Left colon (tissue), 2 donors: ENCODE results near the gene FURIN. TPM values are rescaled to one million over a fixed set of nuclear protein-coding genes. Genes with fewer than 3 reads are reported as not detected.
A peak's percentile ranks its signal among the peaks of the same experiment; 100 is the strongest.
"Not testable (repeated sequence)": the region's sequence is repeated elsewhere in the genome, so short reads cannot be mapped to it uniquely, and the experiment has no call there.

Experiments
- ATAC-seq: fragments of 200-7000 bp; cut with Tn5 transposase; one replicate; pipeline ENCODE4 v1.9.1; 2020; ENCODE audit warnings: mild to moderate bottlenecking, moderate library complexity
- DNase-seq, 2 donors: peaks; one replicate each; pipeline ENCODE4 v3.0.0-alpha.2; 2020
- intact Hi-C, 2 donors: fragments of 100-400 bp; cut with DNase I in 1 of 2; cut with micrococcal nuclease in 1 of 2; formaldehyde crosslinking; loops; one replicate each; pipeline versions ENCODE4 v1.11.2 to v1.14.0; 2022; cut with DNase I, micrococcal nuclease
- total RNA-seq, 2 donors: library from RNA; stranded (reverse); fragmentation: NEBNext Ultra II Directional; extraction: Animal tissue kit (Norgen Biotek cat#: 25700); gene quantifications; one replicate each; pipeline ENCODE4 v1.2.1, GENCODE V29; 2021
- donor health status: DM: no; HTN: no; CAD: no.
- donor health status: DM: yes; HTN: yes; CAD: no.

The FURIN gene
- total RNA-seq, 2 donors from 2014 or later, result 74.0 to 101 TPM

DNA sequence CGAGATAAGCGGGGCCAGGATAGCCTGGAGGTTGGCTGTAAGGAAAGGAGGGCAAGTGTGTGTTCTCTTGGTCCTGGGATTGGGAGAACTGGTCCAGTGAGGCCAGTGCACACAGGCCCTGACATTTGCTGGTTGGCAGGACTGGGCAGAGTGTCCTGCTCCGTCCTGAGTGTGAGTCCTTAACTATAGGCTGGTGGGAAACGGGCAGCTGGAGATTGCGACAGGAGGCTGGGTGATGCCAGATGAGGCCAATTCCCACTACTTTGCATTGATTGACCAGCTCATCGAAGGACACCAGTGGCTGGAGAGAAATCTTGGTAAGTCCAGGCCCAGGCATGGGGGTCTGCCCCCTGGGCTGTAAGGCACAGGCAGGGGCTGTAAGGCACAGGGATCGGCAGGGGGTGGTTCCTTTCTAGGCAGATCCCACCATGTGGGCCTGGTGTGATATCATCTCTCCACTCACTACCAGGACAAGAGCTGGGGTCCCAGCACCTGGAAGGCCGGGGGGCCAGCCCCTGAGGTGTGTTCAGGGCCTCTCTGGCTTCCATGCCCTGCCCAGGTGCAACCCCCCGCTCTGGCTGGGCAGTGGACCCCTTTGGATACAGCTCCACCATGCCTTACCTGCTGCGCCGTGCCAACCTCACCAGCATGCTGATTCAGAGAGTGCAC is 37.9 kb downstream of the FURIN start:
- no peak for ATAC-seq
- no peak for DNase-seq
- intact Hi-C loops, result no loop called here

DNA sequence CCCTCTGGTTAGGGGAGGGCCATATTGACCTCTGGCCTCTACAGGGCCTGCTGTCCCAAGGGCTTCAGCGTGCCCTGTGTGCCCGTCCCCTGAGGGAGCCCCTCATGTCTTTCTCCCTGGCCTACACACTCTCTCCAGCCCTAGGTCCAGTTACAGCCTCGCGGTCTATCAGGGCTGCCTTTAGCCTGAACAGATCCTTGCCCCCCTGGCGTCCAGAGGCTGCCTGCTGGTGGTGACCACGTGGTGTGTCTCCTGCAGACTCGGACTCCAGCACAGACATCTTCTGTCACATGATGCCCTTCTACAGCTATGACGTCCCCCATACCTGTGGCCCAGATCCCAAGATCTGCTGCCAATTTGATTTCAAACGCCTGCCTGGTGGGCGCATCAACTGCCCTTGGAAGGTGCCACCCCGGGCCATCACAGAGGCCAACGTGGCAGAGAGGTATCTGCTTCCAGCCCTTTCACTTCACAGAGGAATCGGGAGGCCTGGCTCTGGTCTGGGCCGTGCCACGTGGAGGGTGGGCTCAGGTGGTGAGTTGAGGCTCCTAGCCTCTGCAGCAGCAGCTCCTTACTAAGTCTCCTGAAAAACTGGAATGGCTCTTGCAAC is 38.8 kb downstream of the FURIN start:
- DNase-seq, result no peak
- intact Hi-C loops, result no loop called here
- no peak for ATAC-seq

- no peak for ATAC-seq
- intact Hi-C loops, result no loop called here
- DNase-seq, result no peak
These were observed 39.6 kb downstream of the FURIN start for GRCh38 chr15:90907838-90908507.

DNA sequence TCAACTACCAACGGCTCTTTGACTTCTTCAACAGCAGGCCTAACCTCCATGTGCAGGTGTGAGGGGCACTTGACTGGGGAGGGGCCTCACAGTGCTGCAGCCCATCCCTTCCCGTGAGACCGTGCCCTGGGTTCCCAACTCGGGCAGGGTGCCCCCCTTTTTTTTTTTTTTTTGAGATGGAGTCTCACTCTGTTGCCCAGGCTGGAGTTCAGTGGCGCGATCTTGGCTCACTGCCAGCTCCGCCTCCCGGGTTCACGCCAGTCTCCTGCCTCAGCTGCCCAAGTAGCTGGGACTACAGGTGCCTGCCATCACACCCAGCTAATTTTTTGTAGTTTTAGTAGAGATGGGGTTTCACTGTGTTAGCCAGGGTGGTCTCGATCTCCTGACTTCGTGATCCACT is 41.1 kb downstream of the FURIN start:
- not testable (repeated sequence) for DNase-seq, ATAC-seq

DNA sequence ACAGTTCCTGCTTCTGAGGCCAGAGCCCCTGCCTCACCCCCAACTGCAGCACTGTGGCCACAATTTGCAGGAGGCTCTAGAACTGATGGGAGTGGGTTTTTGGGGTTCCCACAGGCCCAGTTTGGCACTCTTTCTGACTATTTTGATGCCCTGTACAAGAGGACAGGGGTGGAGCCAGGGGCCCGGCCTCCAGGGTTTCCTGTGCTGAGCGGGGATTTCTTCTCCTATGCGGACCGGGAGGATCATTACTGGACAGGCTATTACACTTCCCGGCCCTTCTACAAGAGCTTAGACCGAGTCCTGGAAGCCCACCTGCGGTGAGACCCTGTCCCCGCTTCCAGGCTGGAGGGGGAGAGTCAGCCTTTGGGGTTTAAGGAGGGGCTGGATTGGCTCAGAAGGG is 41.6 kb downstream of the FURIN start:
- ATAC-seq (no peak), DNase-seq (no peak)

More for the DNA sequence above, 41.1 kb downstream of the FURIN start:
- intact Hi-C loops, result not testable (repeated sequence)

GRCh38 chr15:90910441-90911301 is 42.3 kb downstream of the FURIN start:
- DNase-seq (no peak), ATAC-seq (no peak)
- intact Hi-C loops, result no loop called here

More for the DNA sequence above, 41.6 kb downstream of the FURIN start:
- intact Hi-C loops, result no loop called here

GRCh38 chr15:90911302-90911623 is 42.9 kb downstream of the FURIN start:
- intact Hi-C loops, result no loop called here
- ATAC-seq (no peak), DNase-seq (no peak)

DNA sequence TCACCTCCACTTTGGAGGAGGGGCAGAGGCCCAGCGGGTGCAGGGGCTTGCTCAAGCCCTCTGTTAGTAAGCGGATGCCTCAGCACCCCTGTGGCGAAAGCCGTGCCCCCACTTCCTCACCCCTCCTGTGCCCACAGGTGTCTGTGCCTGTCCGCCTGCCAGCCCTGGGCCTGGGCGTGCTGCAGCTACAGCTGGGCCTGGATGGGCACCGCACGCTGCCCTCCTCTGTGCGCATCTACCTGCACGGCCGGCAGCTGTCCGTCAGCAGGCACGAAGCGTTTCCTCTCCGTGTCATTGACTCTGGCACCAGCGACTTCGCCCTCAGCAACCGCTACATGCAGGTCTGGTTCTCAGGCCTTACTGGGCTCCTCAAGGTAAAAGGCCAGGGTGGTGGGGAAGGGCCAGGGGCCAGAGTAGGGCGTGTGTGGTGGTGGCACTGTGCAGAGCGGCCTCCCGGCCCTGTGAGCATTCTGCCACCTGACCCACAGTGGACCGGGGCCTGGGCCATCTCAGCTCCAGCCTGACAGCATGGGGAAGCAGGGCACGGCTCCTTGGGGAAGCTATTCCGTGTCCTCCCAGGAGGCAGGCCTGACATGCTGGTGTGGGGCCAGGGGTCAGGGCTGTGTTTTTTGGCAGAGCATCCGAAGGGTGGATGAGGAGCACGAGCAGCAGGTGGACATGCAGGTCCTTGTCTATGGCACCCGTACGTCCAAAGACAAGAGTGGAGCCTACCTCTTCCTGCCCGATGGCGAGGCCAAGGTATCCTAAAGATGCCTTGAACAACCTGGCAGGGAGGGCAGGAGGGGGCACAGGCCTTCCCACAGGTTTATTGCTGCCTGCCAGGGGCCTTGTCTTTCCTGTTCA is 43.8 kb downstream of the FURIN start:
- no peak for ATAC-seq
- no peak for DNase-seq
- intact Hi-C loops, result no loop called here

DNA sequence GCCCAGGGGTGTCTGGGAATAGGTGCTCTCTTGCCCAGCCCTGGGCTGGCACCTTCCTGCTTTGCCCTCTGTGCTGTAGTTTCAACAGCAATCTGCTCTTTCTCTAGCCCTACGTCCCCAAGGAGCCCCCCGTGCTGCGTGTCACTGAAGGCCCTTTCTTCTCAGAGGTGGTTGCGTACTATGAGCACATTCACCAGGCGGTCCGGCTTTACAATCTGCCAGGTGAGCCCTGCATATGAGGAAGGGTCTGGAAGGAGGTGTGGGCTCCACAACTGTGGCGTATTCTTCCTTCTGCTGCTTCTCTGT is 44.3 kb downstream of the FURIN start:
- no peak for DNase-seq
- intact Hi-C loops, result no loop called here
- no peak for ATAC-seq

DNA sequence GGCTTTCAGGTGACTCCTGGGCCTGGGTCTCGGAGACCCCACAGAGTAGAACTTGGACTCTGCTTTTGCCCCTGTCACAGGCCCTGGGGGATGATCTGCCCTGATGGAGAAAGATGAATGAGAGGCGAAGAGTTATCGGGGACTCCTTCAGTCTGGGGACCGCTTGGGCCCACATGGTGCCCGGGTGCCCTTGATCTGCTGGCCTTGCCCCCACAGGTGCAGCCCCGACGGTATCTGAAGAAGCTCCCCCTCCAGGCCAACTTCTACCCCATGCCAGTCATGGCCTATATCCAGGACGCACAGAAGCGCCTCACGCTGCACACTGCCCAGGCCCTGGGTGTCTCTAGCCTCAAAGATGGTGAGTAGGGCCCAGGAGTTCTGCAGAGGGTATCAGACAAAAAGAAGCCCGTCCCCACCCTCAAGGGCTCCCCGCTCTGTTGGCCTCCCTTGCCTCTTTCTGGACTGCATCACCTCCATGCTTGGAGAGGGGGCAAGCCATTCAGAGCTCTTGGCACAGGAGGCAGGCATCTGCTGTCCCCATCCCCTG is 45.1 kb downstream of the FURIN start:
- ATAC-seq (no peak), DNase-seq (no peak)
- intact Hi-C loops, result no loop called here

DNA sequence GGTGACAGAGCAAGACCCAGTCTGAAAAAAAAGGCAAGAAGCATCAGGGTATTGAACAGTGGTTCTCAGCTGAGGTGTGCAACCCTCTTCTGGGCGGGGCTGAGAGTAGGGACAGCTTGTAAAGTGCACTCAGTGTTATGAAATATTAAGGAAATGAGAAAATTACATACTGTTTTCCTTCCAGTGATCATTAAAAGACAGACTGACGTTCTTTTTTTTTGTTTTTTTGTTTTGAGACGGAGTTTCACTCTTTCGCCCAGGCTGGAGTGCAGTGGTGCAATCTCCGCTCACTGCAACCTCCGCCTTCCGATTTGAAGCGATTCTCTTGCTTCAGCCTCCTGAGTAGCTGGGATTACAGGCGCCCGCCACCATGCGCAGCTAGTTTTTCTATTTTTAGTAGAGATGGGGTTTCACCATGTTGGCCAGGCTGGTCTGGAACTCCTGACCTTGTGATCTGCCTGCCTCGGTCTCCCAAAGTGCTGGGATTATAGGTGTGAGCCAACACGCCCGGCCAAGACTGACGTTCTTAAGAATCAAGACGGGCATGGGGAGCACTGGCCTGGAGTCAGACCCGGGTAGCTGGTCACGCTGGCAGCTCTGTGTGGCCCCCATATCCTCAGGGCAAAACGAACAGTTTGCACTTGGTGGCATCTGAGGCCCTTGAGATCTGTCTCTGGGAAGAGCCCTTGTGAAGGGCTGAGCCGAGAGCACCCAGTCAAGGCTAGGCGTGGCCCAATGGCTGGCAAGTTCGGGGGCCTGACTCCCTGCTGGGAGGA is 46.1 kb downstream of the FURIN start:
- ATAC-seq, result no peak
- DNase-seq, result no peak
- intact Hi-C loops, result no loop called here

- ATAC-seq, result no peak
- intact Hi-C loops, result no loop called here
These were observed 46.9 kb downstream of the FURIN start for GRCh38 chr15:90915216-90915807.

GRCh38 chr15:90915808-90916440 is 47.5 kb downstream of the FURIN start:
- intact Hi-C loops, result no loop called here
- DNase-seq, result peak; percentile 34 to 56
- ATAC-seq, result no peak

More at GRCh38 chr15:90915216-90915807, 46.9 kb downstream of the FURIN start:
- DNase-seq, result no peak

DNA sequence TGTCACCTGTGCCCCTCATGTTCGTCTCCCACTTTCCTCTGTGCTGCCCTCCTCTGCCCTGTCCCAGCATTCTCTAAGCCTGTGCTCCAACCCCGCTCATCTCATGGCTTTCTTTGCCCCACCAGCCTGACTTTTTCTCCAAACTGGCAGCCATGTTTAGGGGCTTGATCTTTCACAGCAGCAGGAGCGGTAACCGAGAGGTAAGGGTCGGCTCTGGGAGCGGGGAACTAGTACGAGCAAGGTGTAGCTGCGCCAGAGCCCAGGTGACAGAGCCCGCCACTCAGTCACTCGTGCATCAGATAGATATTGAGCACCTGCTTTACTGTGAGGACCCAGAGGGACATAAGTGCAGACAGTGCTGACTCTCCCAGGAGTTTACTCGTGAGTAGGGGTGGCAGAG is 48.1 kb downstream of the FURIN start:
- DNase-seq (no peak), ATAC-seq (no peak)
- intact Hi-C loops, result no loop called here

- intact Hi-C loops, result no loop called here
- no peak for DNase-seq
- ATAC-seq, result no peak
These were observed 49.2 kb downstream of the FURIN start for GRCh38 chr15:90917569-90917968.

DNA sequence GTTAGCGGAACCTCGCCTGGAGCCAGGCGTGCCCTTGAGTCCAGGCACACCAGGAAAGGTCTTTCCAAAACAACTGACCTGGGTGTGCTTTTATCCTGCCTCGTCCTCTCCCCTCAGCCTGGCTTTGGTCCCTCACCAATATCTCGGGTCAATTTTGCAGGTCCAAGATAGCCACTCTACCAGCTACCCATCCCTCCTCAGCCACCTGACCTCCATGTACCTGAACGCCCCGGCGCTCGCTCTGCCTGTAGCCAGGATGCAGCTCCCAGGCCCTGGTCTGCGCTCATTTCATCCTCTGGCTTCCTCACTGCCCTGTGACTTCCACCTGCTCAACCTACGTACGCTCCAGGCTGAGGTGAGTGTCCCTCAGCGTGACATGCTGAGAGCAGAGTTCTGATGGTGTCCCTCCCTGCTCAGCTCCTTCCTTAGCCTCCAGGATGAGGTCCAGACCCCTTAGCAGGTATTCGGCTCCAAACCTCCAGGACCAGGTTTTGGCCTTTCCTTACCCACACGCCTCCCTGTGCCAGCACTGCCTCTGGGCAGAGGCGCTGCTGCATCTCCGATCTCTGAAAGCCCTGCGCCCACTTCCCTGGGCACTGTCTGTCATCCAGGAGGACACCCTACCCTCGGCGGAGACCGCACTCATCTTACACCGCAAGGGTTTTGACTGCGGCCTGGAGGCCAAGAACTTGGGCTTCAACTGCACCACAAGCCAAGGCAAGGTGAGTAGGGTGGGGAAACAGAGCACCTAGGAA is 49.8 kb downstream of the FURIN start:
- no peak for DNase-seq
- ATAC-seq, result no peak
- intact Hi-C loops, result no loop called here
